Mucosa of rectum (tissue), 2 donors: ENCODE data around the gene SOWAHD.
A peak's percentile ranks its signal among the peaks of the same experiment; 100 is the strongest.
"Not testable (repeated sequence)": the region's sequence is repeated elsewhere in the genome, so short reads cannot be mapped to it uniquely, and the experiment has no call there.

Experiments
- H3K27ac ChIP-seq, 2 donors: one replicate each; pipeline ENCODE4 v1.7.0; 2013; ENCODE audit warnings: inconsistent platforms in 2 of 2, low read depth in 2 of 2, low read length in 2 of 2
- H3K27me3 ChIP-seq, 2 donors: one replicate each; pipeline ENCODE4 v1.7.0; 2013; ENCODE audit warnings: low read length in 2 of 2; ENCODE audit not compliant: control insufficient read depth in 2 of 2, insufficient read depth in 2 of 2
- H3K36me3 ChIP-seq, 2 donors: one replicate each; pipeline ENCODE4 v1.7.0; 2013; ENCODE audit warnings: low read length in 2 of 2; ENCODE audit not compliant: control insufficient read depth in 2 of 2, insufficient read depth in 2 of 2
- H3K4me1 ChIP-seq, 2 donors: one replicate each; pipeline ENCODE4 v1.7.0; 2013; ENCODE audit warnings: low read length in 2 of 2, mild to moderate bottlenecking in 1 of 2; ENCODE audit not compliant: control insufficient read depth in 2 of 2, insufficient read depth in 2 of 2
- H3K4me3 ChIP-seq, 2 donors: one replicate each; pipeline ENCODE4 v1.7.0; 2013; ENCODE audit warnings: low read length in 2 of 2
- H3K9ac ChIP-seq, 2 donors: one replicate each; pipeline ENCODE4 v1.7.0; 2013; ENCODE audit warnings: low read length in 2 of 2, low read depth in 1 of 2, mild to moderate bottlenecking in 1 of 2
- H3K9me3 ChIP-seq, 2 donors: one replicate each; pipeline ENCODE4 v1.7.0; 2013; ENCODE audit warnings: low read length in 2 of 2; ENCODE audit not compliant: control insufficient read depth in 2 of 2
- donor health status: healthy.
- donor health status: Normal muscosa, but diverticular disease.

Gene SOWAHD

GRCh38 chrX:119735467-119735866 lies 22.9 kb upstream of the SOWAHD start:
- peaks cover 0 to 9% of the 10 kb centered on the region in 2 donors for H3K27me3 ChIP-seq
- H3K4me3 ChIP-seq: no peak overlapping the region
- H3K27ac ChIP-seq: no peak overlapping the region
- H3K9me3 ChIP-seq: no peaks in the 10 kb centered on the region
- no peaks in the 10 kb centered on the region for H3K36me3 ChIP-seq
- H3K4me1 ChIP-seq: no peaks in the 10 kb centered on the region
- no peak overlapping the region for H3K9ac ChIP-seq

GRCh38 chrX:119736206-119736764 lies 22.1 kb upstream of the SOWAHD start:
- H3K27ac ChIP-seq: no peak overlapping the region
- no peak overlapping the region for H3K4me3 ChIP-seq
- H3K4me1 ChIP-seq: no peaks in the 10 kb centered on the region
- H3K9me3 ChIP-seq: no peaks in the 10 kb centered on the region
- no peaks in the 10 kb centered on the region for H3K36me3 ChIP-seq
- peaks cover 0 to 9% of the 10 kb centered on the region in 2 donors for H3K27me3 ChIP-seq
- no peak overlapping the region for H3K9ac ChIP-seq

GRCh38 chrX:119738742-119739141 lies 19.6 kb upstream of the SOWAHD start:
- H3K36me3 ChIP-seq: no peaks in the 10 kb centered on the region
- H3K27ac ChIP-seq: no peak overlapping the region
- H3K9me3 ChIP-seq: no peaks in the 10 kb centered on the region
- H3K27me3 ChIP-seq: peaks cover 0 to 6% of the 10 kb centered on the region in 2 donors
- H3K4me3 ChIP-seq: no peak overlapping the region
- no peaks in the 10 kb centered on the region for H3K4me1 ChIP-seq
- H3K9ac ChIP-seq: no peak overlapping the region

- Histone ChIP-seq H3K36me3 (no peaks in the 10 kb centered on the region), H3K9ac (no peak overlapping the region), H3K9me3 (no peaks in the 10 kb centered on the region), H3K27me3 (no peaks in the 10 kb centered on the region), H3K4me3 (no peak overlapping the region), H3K4me1 (no peaks in the 10 kb centered on the region), H3K27ac (no peak overlapping the region)
These were observed 13.0 kb upstream of the SOWAHD start for GRCh38 chrX:119745283-119745848.

GRCh38 chrX:119750131-119750530 lies 8.3 kb upstream of the SOWAHD start:
- not testable (repeated sequence) for H3K9me3 ChIP-seq, H3K4me1 ChIP-seq, H3K9ac ChIP-seq, H3K36me3 ChIP-seq, H3K27me3 ChIP-seq, H3K4me3 ChIP-seq, H3K27ac ChIP-seq

GRCh38 chrX:119750751-119751150 lies 7.6 kb upstream of the SOWAHD start:
- H3K4me1 ChIP-seq, H3K9ac ChIP-seq, H3K36me3 ChIP-seq, H3K4me3 ChIP-seq, H3K27ac ChIP-seq, H3K9me3 ChIP-seq, H3K27me3 ChIP-seq: not testable (repeated sequence)

GRCh38 chrX:119753001-119753400 lies 5.4 kb upstream of the SOWAHD start:
- H3K9ac ChIP-seq: no peak overlapping the region
- H3K27ac ChIP-seq: no peak overlapping the region
- H3K27me3 ChIP-seq: no peaks in the 10 kb centered on the region
- no peak overlapping the region for H3K4me3 ChIP-seq
- no peaks in the 10 kb centered on the region for H3K36me3 ChIP-seq
- H3K9me3 ChIP-seq: no peaks in the 10 kb centered on the region
- H3K4me1 ChIP-seq: peaks cover 9 to 15% of the 10 kb centered on the region in 2 donors

- Histone ChIP-seq H3K36me3 (no peaks in the 10 kb centered on the region), H3K9ac (no peak overlapping the region), H3K9me3 (no peaks in the 10 kb centered on the region), H3K27ac (no peak overlapping the region), H3K4me3 (no peak overlapping the region), H3K4me1 (peaks cover 9 to 15% of the 10 kb centered on the region in 2 donors), H3K27me3 (no peaks in the 10 kb centered on the region)
These were observed 4.6 kb upstream of the SOWAHD start for GRCh38 chrX:119753639-119754257.

GRCh38 chrX:119755981-119756533 lies 2.3 kb upstream of the SOWAHD start:
- Histone ChIP-seq H3K4me3 (no peak overlapping the region), H3K9me3 (no peaks in the 10 kb centered on the region), H3K36me3 (no peaks in the 10 kb centered on the region), H3K4me1 (peaks cover 9 to 15% of the 10 kb centered on the region in 2 donors), H3K27ac (peak overlapping the region; percentile 83 to 91), H3K9ac (no peak overlapping the region), H3K27me3 (no peaks in the 10 kb centered on the region)

- Histone ChIP-seq H3K27me3 (no peaks in the 10 kb centered on the region), H3K4me3 (peak overlapping the region; percentile 65 to 66), H3K36me3 (no peaks in the 10 kb centered on the region), H3K9ac (peak overlapping the region; percentile 5 to 71), H3K9me3 (no peaks in the 10 kb centered on the region), H3K4me1 (peaks cover 9 to 15% of the 10 kb centered on the region in 2 donors), H3K27ac (peak overlapping the region; percentile 83 to 91)
These were observed 1.3 kb upstream of the SOWAHD start for GRCh38 chrX:119756926-119757635.
